Dermis microvascular lymphatic vessel endothelial cell (primary cell): Measurements from ENCODE around the gene PFKP. TPM values are rescaled to one million over a fixed set of nuclear protein-coding genes. Genes with fewer than 3 reads are reported as not detected.

ENCODE experiments used
- DNase-seq, 2 donors: peaks; one replicate each; pipeline versions ENCODE4 v3.0.0 to v3.0.0-alpha.2; 2010; ENCODE audit warnings: low read depth in 2 of 2
- total RNA-seq: library from RNA; depleted of rRNA; stranded (reverse); fragments of >200 nt; gene quantifications from 2 replicates; pipeline ENCODE4 v1.2.1, GENCODE V29; 2014

Gene PFKP
- total RNA-seq, 1 donor from 2014 or later: 166 TPM

- DNase-seq: no peak
These were observed 48.3 kb downstream of the PFKP start for GRCh38 chr10:3115685-3116084.

- DNase-seq: no peak
These were observed 49.3 kb downstream of the PFKP start for GRCh38 chr10:3116508-3117100.

DNA sequence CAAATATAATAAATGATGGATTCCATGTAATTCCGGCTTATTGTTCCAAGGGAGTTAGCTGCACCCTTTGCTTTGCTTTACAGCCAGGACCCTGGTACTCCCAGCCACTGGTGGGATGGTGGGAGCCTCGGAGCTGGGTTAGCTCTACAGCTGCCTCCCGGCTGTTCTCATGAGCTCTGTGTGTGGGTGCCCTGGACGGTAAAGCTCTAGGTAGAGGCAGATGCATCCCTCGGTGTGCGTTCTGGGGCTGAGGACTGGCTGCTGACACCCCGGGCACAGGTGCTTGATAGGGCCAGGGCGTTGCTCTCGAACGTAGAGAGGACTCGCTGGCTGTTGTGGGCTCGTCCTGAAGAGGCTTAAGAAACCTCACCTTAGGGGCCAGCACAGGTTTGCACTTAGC, 50.1 kb downstream of the PFKP start:
- no peak for DNase-seq

DNA sequence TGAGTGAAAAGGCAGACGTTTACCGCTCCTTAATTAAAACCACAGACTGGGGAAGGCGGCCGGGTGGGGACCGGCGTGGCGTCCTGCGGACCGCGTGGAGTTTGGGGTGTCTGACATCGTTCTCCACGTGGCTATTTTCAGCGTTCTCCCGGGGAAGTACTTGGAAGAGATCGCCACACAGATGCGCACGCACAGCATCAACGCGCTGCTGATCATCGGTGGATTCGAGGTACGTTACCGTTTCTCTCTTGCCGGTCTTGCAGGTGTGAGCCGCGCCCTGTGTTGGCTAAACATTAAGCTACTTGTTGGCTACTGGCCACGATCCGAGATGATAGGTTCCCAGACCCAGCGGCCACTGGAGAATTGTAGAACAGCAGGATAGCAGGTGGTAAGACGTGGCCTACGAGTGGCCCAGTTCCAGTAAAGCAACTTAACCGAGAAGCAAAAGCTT, 51.3 kb downstream of the PFKP start:
- no peak for DNase-seq

GRCh38 chr10:3119796-3120459, 52.6 kb downstream of the PFKP start:
- peak in 1 of 2 donors; percentile 32 for DNase-seq

DNA sequence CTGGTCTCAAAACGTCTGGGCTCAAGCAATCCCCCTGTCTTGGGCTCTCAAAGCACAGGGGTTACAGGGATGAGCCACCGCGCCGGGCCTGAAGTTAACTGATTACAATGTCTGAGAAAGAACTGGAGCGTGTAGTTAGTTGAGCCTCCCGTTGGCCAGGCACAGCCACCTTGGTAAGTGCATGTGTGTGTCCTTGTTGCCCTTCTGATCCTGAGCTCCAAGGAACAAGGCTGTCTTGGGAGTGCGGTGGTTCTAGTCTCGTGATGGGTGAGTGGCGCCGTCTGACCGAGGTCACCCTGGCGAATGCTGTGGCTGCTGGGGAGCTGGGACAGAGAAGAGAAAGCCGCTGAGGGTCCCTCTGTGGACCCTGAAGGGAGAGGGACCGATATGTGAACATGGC, 54.7 kb downstream of the PFKP start:
- DNase-seq: no peak

DNA sequence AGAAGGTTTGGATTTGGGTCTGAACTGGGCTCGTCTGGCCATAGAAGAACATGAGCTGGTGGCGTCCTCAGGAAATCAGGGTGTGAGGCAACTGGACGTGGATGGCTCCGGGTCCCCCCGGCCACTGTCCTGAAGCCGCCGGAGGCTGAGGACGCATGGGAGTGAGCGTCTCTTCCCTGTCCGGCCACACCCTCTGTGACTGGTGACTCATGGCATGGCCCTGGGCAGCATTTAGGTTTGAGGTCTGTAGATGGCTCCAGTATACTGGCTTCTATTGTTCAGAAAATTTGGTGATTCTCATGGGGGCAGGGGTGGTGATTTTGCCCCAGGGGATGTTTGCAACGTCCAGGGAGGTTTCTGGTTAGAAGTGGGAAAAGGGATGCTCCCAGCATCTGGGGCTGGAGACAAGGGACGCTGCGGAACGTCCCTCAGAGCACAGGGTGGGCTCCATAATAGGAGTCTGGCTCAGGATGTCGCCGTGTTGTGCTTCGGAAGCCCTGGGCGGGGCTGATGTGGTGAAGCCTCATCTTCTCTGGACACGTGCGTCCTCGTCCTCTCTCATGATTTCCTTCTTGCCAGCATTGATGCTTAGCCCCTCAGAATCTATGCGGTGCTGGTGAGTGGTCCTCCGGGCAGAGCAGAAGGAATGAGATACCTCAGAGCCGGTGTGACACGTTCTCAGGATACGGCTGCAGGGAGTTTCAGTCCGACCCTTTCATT, 55.3 kb downstream of the PFKP start:
- no peak for DNase-seq

DNA sequence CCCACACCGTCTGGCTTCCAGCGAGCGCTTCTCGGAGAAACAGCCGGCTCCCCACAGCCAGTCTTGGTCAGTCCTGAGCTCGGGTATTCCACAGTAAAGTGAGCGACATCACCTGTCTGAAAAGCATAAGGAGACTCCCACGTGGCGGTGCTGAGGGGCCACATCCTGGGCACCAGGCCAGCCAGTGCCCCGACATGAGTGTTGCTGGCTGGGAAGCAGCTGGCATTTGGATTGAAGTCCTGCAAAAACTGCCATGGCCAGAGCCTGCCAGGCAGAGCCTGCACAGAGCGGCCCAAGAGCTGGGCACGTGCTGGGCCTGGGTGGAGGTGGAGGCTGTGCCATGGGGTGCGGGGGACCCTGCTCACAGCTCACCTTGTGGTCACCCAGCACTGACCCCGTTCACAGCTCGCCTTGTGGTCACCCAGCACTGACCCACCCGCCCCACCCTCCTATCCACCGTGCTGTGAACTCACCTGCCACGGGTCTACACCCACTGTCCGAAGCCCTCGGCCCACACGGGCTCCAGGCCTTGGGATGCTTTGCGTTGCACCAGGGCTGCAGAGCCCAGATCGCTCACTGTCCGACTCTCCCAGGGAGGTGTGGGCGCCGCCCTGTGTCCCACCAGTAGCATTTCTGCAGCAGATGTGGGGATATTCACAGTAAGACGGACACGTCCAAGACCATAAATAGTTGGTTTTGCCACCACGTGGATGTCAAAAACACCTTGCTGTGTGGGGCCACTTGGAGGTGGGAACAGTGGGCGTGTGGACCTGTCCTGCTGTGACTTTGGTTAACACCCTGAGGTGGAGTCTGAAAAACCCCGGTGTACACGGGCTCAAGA, 56.4 kb downstream of the PFKP start:
- no peak for DNase-seq

DNA sequence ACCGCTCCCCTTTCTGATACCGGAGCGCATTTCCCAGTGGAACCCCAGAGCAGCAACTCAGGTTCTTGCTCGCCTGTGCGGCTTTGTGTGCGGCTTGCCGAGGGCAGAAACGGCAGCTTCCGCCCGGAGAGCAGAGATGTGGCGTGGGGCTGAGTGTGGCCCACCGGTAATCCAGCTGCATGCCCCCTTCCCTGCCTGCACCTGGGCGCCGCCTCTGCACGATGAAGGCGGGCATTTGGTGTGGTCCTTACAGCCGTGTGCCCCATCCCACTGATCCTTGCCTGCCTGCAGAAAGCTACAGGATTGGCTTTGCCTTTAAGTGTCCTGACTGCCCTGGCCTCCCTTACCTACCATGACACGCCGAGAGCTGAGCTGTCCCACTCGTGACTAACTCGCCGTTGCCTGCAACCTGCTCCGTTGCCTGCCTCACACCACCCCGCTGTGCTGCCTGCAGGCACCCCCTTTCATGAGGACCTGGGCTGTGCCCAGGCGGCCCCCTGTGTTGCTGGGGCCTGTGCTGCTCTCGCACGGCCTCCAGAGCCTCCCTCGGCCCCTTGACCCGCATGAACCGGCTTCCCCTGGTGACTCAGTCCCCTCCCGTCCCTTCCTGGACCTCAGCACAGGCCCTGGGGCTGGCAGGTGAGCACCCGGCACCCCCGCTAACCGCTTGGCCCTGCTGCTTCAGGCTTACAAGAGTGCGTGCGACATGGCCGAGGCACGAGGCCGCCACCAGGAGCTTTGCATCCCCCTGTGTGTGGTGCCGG, 57.2 kb downstream of the PFKP start:
- peak in 1 of 2 donors; percentile 25 for DNase-seq

- DNase-seq: no peak
These were observed 58.3 kb downstream of the PFKP start for GRCh38 chr10:3125527-3126170.

- DNase-seq: no peak
These were observed 58.9 kb downstream of the PFKP start for GRCh38 chr10:3126249-3126648.

GRCh38 chr10:3126741-3127346, 59.5 kb downstream of the PFKP start:
- no peak for DNase-seq

DNA sequence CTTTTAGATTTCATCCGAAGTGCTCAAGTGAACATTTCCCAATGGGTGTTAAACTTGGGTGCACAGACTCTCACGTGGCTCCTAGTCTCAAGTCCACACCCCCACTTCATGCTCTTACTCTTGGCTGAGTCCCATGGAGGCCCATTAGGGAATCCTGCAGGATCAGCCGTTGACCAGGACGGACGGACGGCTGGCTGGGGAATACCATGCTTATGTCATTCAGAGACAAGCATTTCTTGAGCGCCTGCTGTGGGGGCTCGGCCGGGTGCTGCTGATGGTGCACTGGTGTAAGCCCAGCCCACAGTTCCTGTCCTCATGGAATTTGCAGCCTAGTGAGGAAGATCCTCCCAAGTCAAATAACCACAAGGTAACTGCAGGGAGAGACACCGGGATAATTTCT, 60.6 kb downstream of the PFKP start:
- DNase-seq: no peak

- no peak for DNase-seq
These were observed 61.2 kb downstream of the PFKP start for GRCh38 chr10:3128379-3129130.

- DNase-seq: no peak
These were observed 62.4 kb downstream of the PFKP start for GRCh38 chr10:3129581-3130340.

DNA sequence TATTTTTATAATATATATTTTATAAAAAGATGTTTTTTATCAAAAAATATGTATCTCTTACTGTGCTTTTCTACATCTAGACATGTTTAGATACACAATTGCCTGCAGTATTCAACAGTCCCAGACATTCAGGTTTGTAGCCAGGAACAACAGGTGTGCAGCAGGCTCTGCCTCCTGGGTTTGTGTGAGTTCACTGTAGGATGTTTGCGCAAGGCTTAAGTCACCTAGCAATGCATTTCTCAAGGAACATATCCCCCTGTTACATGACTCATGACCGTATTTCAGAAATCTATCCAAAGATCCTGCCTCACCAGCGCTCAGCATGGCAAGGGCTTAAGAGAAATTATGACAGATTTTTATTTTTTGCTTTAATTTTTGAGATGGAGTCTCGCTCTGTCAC, 63.8 kb downstream of the PFKP start:
- no peak for DNase-seq

- no peak for DNase-seq
These were observed 65.0 kb downstream of the PFKP start for GRCh38 chr10:3132036-3133025.
